Measurements from ENCODE around the gene ENG.
"Not testable (repeated sequence)": the region's sequence is repeated elsewhere in the genome, so short reads cannot be mapped to it uniquely, and the experiment has no call there.

The ENG gene

GRCh38 chr9:127785023-127785932 lies 69.2 kb downstream of the ENG start:
- peak; percentile 87 for DNase-seq
- in situ Hi-C loops (cut with MboI; ENCODE audit: low pct_unique_long_range_greater_than_20kb, low sequenced_read_pairs) = no loop called here

GRCh38 chr9:127783111-127784008 lies 71.1 kb downstream of the ENG start:
- peak; percentile 96 for DNase-seq
- in situ Hi-C loops (cut with MboI; ENCODE audit: low pct_unique_long_range_greater_than_20kb, low sequenced_read_pairs) = no loop called here

- in situ Hi-C loops (cut with MboI; ENCODE audit: low pct_unique_long_range_greater_than_20kb, low sequenced_read_pairs) = no loop called here
- no peak for DNase-seq
These were observed 72.7 kb downstream of the ENG start for GRCh38 chr9:127781806-127782205.

- in situ Hi-C loops (cut with MboI; ENCODE audit: low pct_unique_long_range_greater_than_20kb, low sequenced_read_pairs); DNase-seq: not testable (repeated sequence)
These were observed 73.5 kb downstream of the ENG start for GRCh38 chr9:127780909-127781308.

- no peak for DNase-seq
- in situ Hi-C loops (cut with MboI; ENCODE audit: low pct_unique_long_range_greater_than_20kb, low sequenced_read_pairs) = no loop called here
These were observed 74.2 kb downstream of the ENG start for GRCh38 chr9:127780126-127780885.

- DNase-seq = no peak
- in situ Hi-C loops (cut with MboI; ENCODE audit: low pct_unique_long_range_greater_than_20kb, low sequenced_read_pairs) = no loop called here
These were observed 75.1 kb downstream of the ENG start for GRCh38 chr9:127779136-127779981.

- in situ Hi-C loops (cut with MboI; ENCODE audit: low pct_unique_long_range_greater_than_20kb, low sequenced_read_pairs) = no loop called here
- peak; percentile 74 for DNase-seq
These were observed 76.0 kb downstream of the ENG start, which contains the start of gene SH2D3C for GRCh38 chr9:127778280-127779135. Gene SH2D3C (minus strand): TSS chr9:127778666. CDS start chr9:127778627, 39 bp downstream.

GRCh38 chr9:127777368-127777980 lies 77.0 kb downstream of the ENG start:
- in situ Hi-C loops (cut with MboI; ENCODE audit: low pct_unique_long_range_greater_than_20kb, low sequenced_read_pairs) = no loop called here
- no peak for DNase-seq

- in situ Hi-C loops (cut with MboI; ENCODE audit: low pct_unique_long_range_greater_than_20kb, low sequenced_read_pairs) = no loop called here
- no peak for DNase-seq
These were observed 77.6 kb downstream of the ENG start for GRCh38 chr9:127776924-127777289.

- peak; percentile 96 for DNase-seq
These were observed 78.1 kb downstream of the ENG start for GRCh38 chr9:127776195-127776923.

GRCh38 chr9:127773981-127774380 lies 80.5 kb downstream of the ENG start:
- in situ Hi-C loops (cut with MboI; ENCODE audit: low pct_unique_long_range_greater_than_20kb, low sequenced_read_pairs) = no loop called here
- DNase-seq = no peak

More at GRCh38 chr9:127776195-127776923, 78.1 kb downstream of the ENG start:
- in situ Hi-C loops (cut with MboI; ENCODE audit: low pct_unique_long_range_greater_than_20kb, low sequenced_read_pairs) = no loop called here

- in situ Hi-C loops (cut with MboI; ENCODE audit: low pct_unique_long_range_greater_than_20kb, low sequenced_read_pairs) = no loop called here
These were observed 81.2 kb downstream of the ENG start for GRCh38 chr9:127773272-127773671.

GRCh38 chr9:127772603-127773002 lies 81.9 kb downstream of the ENG start:
- DNase-seq = no peak
- in situ Hi-C loops (cut with MboI; ENCODE audit: low pct_unique_long_range_greater_than_20kb, low sequenced_read_pairs) = no loop called here

More at GRCh38 chr9:127773272-127773671, 81.2 kb downstream of the ENG start:
- no peak for DNase-seq

- in situ Hi-C loops (cut with MboI; ENCODE audit: low pct_unique_long_range_greater_than_20kb, low sequenced_read_pairs) = no loop called here
- no peak for DNase-seq
These were observed 82.8 kb downstream of the ENG start for GRCh38 chr9:127771570-127772189.

- peak; percentile 98 for DNase-seq
- in situ Hi-C loops (cut with MboI; ENCODE audit: low pct_unique_long_range_greater_than_20kb, low sequenced_read_pairs) = no loop called here
These were observed 83.4 kb downstream of the ENG start for GRCh38 chr9:127770905-127771569.

- in situ Hi-C loops (cut with MboI; ENCODE audit: low pct_unique_long_range_greater_than_20kb, low sequenced_read_pairs) = no loop called here
- no peak for DNase-seq
These were observed 83.9 kb downstream of the ENG start for GRCh38 chr9:127770583-127770904.
